Panc1 (cell line): ENCODE results near the gene AMMECR1L. TPM values are rescaled to one million over a fixed set of nuclear protein-coding genes. Genes with fewer than 3 reads are reported as not detected.

ENCODE experiments used
- ATAC-seq: fragments of 200-7000 bp; cut with Tn5 transposase; 2 replicates; pipeline ENCODE4 v1.9.1; 2020; ENCODE audit warnings: mild to moderate bottlenecking, moderate library complexity
- BruUV-seq: library from RNA; stranded (reverse); fragments of 400-500 nt; replicated peaks from 2 replicates; lab custom pipeline; 2021; lab: Mats Ljungman, UMichigan
- CTCF ChIA-PET: fragments of 300-600 bp; sonication (Branson Sonifier 250); formaldehyde crosslinking; loops from one replicate; lab custom pipeline; 2022; ENCODE audit warnings: antibody characterized with exemption; lab: Charles Lee
- POLR2A ChIA-PET: fragments of 300-600 bp; sonication (Branson Sonifier 250); formaldehyde crosslinking; loops from one replicate; lab custom pipeline; 2022; ENCODE audit warnings: antibody characterized with exemption; lab: Charles Lee
- DNase-seq: peaks from one replicate; pipeline ENCODE4 v3.0.0-alpha.2; 2010; ENCODE audit warnings: low read depth, low spot score
- H3K27ac ChIP-seq: 2 replicates; pipeline ENCODE4 v1.5.1; 2011; ENCODE audit warnings: mild to moderate bottlenecking, low read length, inconsistent platforms
- H3K27me3 ChIP-seq: fragments of 200-500 bp; sonication (Bioruptor generic); 2 replicates; pipeline ENCODE4 v1.6.0; 2014; ENCODE audit warnings: low read length, inconsistent platforms; ENCODE audit not compliant: control insufficient read depth, insufficient read depth
- H3K36me3 ChIP-seq: fragments of 200-500 bp; sonication (Bioruptor generic); 2 replicates; pipeline ENCODE4 v1.5.1; 2014; ENCODE audit warnings: inconsistent platforms, mild to moderate bottlenecking, low read length, moderate library complexity; ENCODE audit not compliant: control insufficient read depth, insufficient read depth
- H3K4me1 ChIP-seq: 2 replicates; pipeline ENCODE4 v1.5.1; 2011; ENCODE audit warnings: inconsistent platforms, mild to moderate bottlenecking, low read length, moderate library complexity; ENCODE audit not compliant: control insufficient read depth, insufficient read depth
- H3K4me3 ChIP-seq, 2 experiments: 2 replicates each; pipeline ENCODE4 v1.5.1; 2011 to 2012; ENCODE audit warnings: low read depth in 2 of 2, low read length in 2 of 2, mild to moderate bottlenecking in 2 of 2, inconsistent platforms in 1 of 2, moderate library complexity in 1 of 2
- H3K9me3 ChIP-seq: fragments of 200-500 bp; sonication (Bioruptor generic); 2 replicates; pipeline ENCODE4 v1.5.1; 2014; ENCODE audit warnings: low read depth, mild to moderate bottlenecking, inconsistent platforms, low read length, moderate library complexity; ENCODE audit not compliant: control insufficient read depth, insufficient read depth
- POLR2AphosphoS5 ChIP-seq: IDR thresholded peaks from 2 replicates; pipeline ENCODE4 v1.6.1; 2012; ENCODE audit warnings: mild to moderate bottlenecking, low read depth, low read length, moderate library complexity
- SIN3A ChIP-seq: IDR thresholded peaks from 2 replicates; pipeline ENCODE4 v1.6.1; 2012; ENCODE audit warnings: low read depth, mild to moderate bottlenecking, low read length, moderate library complexity, borderline replicate concordance; ENCODE audit not compliant: insufficient read depth
- TCF7L2 ChIP-seq: IDR thresholded peaks from 2 replicates; pipeline ENCODE4 v1.6.1; 2011; ENCODE audit warnings: mild to moderate bottlenecking, low read depth, low read length, inconsistent platforms
- in situ Hi-C: cut with HindIII; loops from 2 replicates; pipeline ENCODE4 v1.10.0; 2016; ENCODE audit warnings: low sequenced_read_pairs, low pct_unique_long_range_greater_than_20kb
- intact Hi-C: fragments of 100-400 bp; cut with micrococcal nuclease; formaldehyde crosslinking; loops from one replicate; pipeline ENCODE4 v1.10.0; 2022; ENCODE audit not compliant: unreplicated experiment
- total RNA-seq: library from RNA; stranded (reverse); gene quantifications from one replicate; pipeline ENCODE4 v1.2.1, GENCODE V29; 2021; ENCODE audit not compliant: unreplicated experiment
- TF ChIP-seq, protein P1 (sequence below), 2 experiments: IDR thresholded peaks; 2 replicates each; pipeline ENCODE4 v1.6.1; 2011 to 2012; ENCODE audit warnings: low read depth in 2 of 2, control low read depth in 1 of 2, low read length in 1 of 2, mild to moderate bottlenecking in 1 of 2, moderate library complexity in 1 of 2; ENCODE audit not compliant: insufficient read depth in 1 of 2
- TF ChIP-seq, protein P2 (sequence below): fragments of 450-650 bp; IDR thresholded peaks from 2 replicates; pipeline ENCODE4 v1.5.1; 2017; ENCODE audit warnings: mild to moderate bottlenecking

AMMECR1L gene
- total RNA-seq, 1 experiment from 2014 or later: 26.5 TPM

DNA sequence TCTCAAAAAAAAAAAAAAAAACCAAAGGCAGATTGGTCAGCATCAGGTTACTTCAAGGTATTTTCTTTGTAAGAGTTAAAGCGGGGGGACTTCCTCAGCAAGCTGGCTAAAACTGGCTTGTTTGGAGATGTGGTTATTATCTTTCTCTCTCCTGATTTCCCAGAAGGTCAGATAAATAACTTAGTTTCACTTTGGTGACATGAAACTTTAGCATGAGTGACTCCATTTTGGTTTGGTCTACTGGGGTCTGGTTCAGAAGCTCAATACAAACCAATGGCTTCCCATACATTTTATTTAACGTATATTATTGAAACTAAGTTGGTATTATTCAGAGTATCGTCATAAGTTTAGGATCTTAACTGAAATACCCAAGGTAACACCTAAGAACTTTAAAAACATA, 41.6 kb upstream of the AMMECR1L start:
- in situ Hi-C loops (no loop called here), intact Hi-C loops (no loop called here)
- H3K4me1 ChIP-seq: 0 out of 2 replicates have a peak, but pooled peaks cover 3% of the 10 kb centered on the region
- TF ChIP-seq, protein P1, sequence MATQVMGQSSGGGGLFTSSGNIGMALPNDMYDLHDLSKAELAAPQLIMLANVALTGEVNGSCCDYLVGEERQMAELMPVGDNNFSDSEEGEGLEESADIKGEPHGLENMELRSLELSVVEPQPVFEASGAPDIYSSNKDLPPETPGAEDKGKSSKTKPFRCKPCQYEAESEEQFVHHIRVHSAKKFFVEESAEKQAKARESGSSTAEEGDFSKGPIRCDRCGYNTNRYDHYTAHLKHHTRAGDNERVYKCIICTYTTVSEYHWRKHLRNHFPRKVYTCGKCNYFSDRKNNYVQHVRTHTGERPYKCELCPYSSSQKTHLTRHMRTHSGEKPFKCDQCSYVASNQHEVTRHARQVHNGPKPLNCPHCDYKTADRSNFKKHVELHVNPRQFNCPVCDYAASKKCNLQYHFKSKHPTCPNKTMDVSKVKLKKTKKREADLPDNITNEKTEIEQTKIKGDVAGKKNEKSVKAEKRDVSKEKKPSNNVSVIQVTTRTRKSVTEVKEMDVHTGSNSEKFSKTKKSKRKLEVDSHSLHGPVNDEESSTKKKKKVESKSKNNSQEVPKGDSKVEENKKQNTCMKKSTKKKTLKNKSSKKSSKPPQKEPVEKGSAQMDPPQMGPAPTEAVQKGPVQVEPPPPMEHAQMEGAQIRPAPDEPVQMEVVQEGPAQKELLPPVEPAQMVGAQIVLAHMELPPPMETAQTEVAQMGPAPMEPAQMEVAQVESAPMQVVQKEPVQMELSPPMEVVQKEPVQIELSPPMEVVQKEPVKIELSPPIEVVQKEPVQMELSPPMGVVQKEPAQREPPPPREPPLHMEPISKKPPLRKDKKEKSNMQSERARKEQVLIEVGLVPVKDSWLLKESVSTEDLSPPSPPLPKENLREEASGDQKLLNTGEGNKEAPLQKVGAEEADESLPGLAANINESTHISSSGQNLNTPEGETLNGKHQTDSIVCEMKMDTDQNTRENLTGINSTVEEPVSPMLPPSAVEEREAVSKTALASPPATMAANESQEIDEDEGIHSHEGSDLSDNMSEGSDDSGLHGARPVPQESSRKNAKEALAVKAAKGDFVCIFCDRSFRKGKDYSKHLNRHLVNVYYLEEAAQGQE (IDR thresholded peaks at IDR 0.05; ENCODE audit: insufficient read depth in 1 of 2, low read depth in 2 of 2, low read length in 1 of 2): no peak
- TF ChIP-seq, protein P2, sequence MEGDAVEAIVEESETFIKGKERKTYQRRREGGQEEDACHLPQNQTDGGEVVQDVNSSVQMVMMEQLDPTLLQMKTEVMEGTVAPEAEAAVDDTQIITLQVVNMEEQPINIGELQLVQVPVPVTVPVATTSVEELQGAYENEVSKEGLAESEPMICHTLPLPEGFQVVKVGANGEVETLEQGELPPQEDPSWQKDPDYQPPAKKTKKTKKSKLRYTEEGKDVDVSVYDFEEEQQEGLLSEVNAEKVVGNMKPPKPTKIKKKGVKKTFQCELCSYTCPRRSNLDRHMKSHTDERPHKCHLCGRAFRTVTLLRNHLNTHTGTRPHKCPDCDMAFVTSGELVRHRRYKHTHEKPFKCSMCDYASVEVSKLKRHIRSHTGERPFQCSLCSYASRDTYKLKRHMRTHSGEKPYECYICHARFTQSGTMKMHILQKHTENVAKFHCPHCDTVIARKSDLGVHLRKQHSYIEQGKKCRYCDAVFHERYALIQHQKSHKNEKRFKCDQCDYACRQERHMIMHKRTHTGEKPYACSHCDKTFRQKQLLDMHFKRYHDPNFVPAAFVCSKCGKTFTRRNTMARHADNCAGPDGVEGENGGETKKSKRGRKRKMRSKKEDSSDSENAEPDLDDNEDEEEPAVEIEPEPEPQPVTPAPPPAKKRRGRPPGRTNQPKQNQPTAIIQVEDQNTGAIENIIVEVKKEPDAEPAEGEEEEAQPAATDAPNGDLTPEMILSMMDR: no peak
- no peak for TF ChIP-seq POLR2AphosphoS5
- no peak for TF ChIP-seq SIN3A
- no peak for TF ChIP-seq TCF7L2
- POLR2A ChIA-PET: interaction anchor here (0.7 kb wide), 1 partner anchor 225 kb away, joined by 11 read pairs; no protein-coding TSS in a partner anchor
- DNase-seq: no peak
- CTCF ChIA-PET: interaction anchor here (0.7 kb wide), 1 partner anchor 1476 kb away, joined by 8 read pairs; no protein-coding TSS in a partner anchor
- H3K4me3 ChIP-seq: no peak overlapping the region
- no peaks in the 10 kb centered on the region for H3K36me3 ChIP-seq
- no peak overlapping the region for H3K27ac ChIP-seq
- no peaks in the 10 kb centered on the region for H3K27me3 ChIP-seq
- H3K9me3 ChIP-seq: no peaks in the 10 kb centered on the region
- ATAC-seq: no peak
- no TSS peak for BruUV-seq

DNA sequence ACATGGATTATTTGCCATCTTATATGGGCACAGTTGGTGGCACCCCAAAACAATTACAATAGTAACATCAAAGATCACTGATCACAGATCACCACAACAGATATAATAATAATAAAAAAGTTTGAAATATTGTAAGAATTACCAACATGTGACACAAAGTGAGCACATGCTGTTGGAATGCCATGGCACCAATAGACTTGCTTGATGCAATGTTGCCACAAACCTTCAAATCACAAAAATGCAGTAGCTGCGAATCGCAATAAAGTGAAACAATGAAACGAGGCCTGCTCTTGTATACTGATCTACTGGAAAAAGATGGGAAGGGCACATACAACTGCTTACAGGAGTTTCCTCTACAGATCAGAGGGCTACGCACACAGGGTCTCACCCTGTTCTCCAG, 32.2 kb upstream of the AMMECR1L start:
- Histone ChIP-seq H3K27me3 (no peaks in the 10 kb centered on the region), H3K4me3 (no peak overlapping the region), H3K27ac (no peak overlapping the region), H3K4me1 (0 out of 2 replicates have a peak, but pooled peaks cover 6% of the 10 kb centered on the region), H3K9me3 (no peaks in the 10 kb centered on the region), H3K36me3 (no peaks in the 10 kb centered on the region)
- no TSS peak for BruUV-seq
- DNase-seq: no peak
- CTCF ChIA-PET: no interaction called here
- POLR2A ChIA-PET: no interaction called here
- TF ChIP-seq, protein P2: no peak
- TF ChIP-seq TCF7L2: no peak
- TF ChIP-seq POLR2AphosphoS5: no peak
- TF ChIP-seq, protein P1 (IDR thresholded peaks at IDR 0.05; ENCODE audit: insufficient read depth in 1 of 2, low read depth in 2 of 2, low read length in 1 of 2): no peak
- no peak for TF ChIP-seq SIN3A
- in situ Hi-C loops: no loop called here
- intact Hi-C loops: no loop called here
- ATAC-seq: no peak
